ENCODE results near the gene RHOT1.

Gene RHOT1

GRCh38 chr17:32266051-32266388 is 123.7 kb downstream of the RHOT1 start:
- in situ Hi-C loops (cut with HindIII; ENCODE audit: low sequenced_read_pairs) = no loop called here

DNA sequence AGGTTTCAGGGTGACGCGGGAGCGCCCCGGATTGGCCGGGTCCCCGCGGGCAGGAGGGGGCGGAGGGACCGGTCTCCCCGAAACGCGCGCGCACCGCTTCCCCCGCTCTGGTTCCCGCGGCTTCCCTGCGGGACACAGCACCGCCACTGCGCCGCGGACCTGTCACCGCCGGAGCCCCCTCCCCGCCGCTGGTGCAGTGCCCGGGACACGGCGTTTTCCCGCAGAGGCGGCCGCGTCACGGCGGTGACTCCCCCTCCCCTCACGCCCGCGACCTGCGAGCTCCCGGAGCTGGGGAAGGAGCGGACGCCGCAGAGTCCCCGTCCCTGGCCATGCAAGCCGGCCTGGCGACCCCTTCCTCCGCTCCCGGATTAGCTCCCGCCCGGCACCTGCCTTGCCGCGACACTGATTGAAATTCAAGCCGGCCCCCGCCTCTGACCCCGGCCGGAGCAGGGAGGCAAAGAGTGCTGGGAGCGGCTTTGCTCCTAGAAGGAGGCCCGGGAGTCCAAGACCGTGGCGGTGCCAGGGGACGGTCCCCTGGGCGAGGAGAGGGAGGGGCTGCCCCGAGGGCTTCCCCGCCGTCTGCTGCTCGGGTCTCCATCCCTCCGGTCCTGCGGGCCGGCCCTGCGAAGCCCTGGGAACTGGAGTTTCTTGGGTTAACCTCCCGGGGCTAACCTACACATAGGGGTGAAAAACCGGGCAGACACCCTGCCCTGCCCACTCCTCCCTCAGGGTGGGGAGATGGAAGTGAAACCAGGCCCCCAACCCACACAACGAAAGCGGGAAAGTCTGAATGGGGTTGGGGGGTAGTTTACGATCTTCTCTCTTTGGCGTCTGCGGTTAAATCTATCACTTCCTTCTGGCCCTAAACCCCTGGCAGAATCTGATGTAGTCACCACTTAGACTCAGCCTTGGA is 124.3 kb downstream of the RHOT1 start:
- in situ Hi-C loops (cut with HindIII; ENCODE audit: low sequenced_read_pairs) = no loop called here

DNA sequence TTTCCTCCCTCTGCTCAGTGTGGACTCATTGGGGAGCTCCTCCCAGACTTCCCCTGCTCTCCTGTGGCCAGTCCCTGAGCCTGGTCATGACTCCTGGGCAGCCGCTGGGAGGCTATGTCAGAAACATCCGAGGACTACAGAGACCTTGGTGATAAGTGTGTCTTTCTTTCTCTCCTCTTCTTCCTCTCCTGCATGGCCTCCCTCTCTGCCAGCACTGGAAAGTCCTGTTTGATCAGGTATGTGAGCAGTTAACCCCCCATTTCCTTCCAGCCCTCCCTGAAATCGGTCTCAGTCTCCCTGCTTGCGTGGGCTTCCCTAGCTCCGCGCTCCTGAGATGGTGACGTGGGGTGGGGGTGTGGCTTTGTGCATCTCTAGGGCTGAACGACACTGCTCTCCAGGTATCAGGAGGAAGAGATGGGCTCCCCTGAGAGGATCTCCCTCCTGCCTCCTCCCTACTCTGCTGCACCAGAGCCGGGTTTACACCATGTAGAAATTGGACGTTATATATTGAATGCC is 125.4 kb downstream of the RHOT1 start:
- in situ Hi-C loops (cut with HindIII; ENCODE audit: low sequenced_read_pairs) = no loop called here

DNA sequence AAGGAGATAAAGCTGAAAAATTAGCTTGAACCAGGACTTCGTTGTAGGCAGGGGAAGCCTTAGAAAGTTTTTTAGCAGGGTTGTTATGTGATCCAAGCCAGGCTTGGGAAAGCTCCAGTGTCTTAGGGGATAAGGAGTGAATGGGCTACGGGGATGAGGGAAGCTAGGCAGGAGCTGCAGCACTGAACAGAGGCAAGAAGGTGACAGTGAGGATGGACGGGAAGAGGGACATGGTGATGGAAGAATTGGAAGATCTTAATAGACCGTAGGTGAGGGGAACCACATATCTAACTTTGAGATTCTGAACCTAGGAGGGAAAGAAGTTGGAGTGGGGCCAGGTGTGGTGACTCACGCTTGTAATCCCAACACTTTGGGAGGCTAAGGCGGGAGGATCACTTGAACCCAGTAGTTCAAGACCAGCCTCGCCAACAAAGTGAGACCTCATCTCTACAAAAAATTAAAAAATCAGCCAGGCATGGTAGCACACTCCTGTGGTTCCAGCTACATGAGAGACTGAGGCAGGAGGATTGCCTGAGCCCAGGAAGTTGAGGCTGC is 126.5 kb downstream of the RHOT1 start:
- in situ Hi-C loops (cut with HindIII; ENCODE audit: low sequenced_read_pairs) = no loop called here

GRCh38 chr17:32269377-32269776 is 127.1 kb downstream of the RHOT1 start:
- in situ Hi-C loops (cut with HindIII; ENCODE audit: low sequenced_read_pairs) = no loop called here

DNA sequence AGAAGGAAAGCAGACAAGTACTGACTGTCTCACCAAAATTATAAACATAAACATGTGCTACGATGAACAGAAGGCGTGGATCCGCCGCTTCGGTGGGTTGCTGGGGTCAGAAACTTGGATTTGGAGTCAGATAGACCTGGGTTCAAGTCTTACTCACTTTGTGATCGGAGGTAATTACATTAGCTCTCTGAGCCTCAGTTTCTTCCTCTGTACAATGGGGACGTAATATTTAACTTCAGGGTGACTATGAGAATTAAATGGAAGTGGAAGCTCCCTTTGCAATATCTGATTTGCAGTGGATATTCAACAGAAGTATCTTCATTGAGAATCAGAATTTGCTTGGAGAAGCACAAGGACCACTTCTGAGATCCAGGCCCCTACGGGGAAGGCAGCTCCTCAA is 129.5 kb downstream of the RHOT1 start:
- in situ Hi-C loops (cut with HindIII; ENCODE audit: low sequenced_read_pairs) = no loop called here

- in situ Hi-C loops (cut with HindIII; ENCODE audit: low sequenced_read_pairs) = no loop called here
Observed at GRCh38 chr17:32274101-32274500, 131.8 kb downstream of the RHOT1 start.

DNA sequence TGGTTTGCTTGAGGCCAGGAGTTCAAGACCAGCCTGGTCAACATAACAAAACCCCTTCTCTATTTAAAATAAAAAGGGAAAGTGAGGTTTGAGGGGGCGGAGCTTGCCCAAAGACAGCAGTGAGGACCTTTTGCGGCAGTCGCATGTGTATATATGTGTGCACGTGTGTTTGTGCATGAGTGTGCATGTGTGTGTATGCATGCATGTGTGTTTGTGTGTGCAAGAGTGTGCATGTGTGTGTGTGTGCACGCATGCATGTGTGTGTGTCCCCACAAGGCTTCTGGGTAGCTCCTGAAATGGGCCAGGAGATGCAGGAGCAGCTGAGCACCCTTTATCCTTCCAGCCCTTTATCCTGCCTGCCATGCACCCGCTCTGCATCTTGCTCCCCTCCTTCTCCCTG is 132.3 kb downstream of the RHOT1 start:
- in situ Hi-C loops (cut with HindIII; ENCODE audit: low sequenced_read_pairs) = no loop called here

Measured in endothelial cell of hepatic sinusoid (primary cell).